Measurements from ENCODE around the gene OBSCN.

Gene OBSCN

GRCh38 chr1:228313536-228314277 is 105.9 kb downstream of the OBSCN start:
- in situ Hi-C loops (cut with HindIII; ENCODE audit: low sequenced_read_pairs): no loop called here

GRCh38 chr1:228314315-228314657 is 106.4 kb downstream of the OBSCN start:
- in situ Hi-C loops (cut with HindIII; ENCODE audit: low sequenced_read_pairs): no loop called here

- in situ Hi-C loops (cut with HindIII; ENCODE audit: low sequenced_read_pairs): no loop called here
These were observed 107.0 kb downstream of the OBSCN start for GRCh38 chr1:228314658-228315483.

GRCh38 chr1:228315484-228315944 is 107.7 kb downstream of the OBSCN start:
- in situ Hi-C loops (cut with HindIII; ENCODE audit: low sequenced_read_pairs): no loop called here

- in situ Hi-C loops (cut with HindIII; ENCODE audit: low sequenced_read_pairs): no loop called here
These were observed 108.2 kb downstream of the OBSCN start for GRCh38 chr1:228315945-228316588.

GRCh38 chr1:228316589-228317387 is 108.9 kb downstream of the OBSCN start:
- in situ Hi-C loops (cut with HindIII; ENCODE audit: low sequenced_read_pairs): no loop called here

- in situ Hi-C loops (cut with HindIII; ENCODE audit: low sequenced_read_pairs): no loop called here
These were observed 109.6 kb downstream of the OBSCN start for GRCh38 chr1:228317411-228317828.

- in situ Hi-C loops (cut with HindIII; ENCODE audit: low sequenced_read_pairs): no loop called here
These were observed 110.3 kb downstream of the OBSCN start for GRCh38 chr1:228317891-228318810.

- in situ Hi-C loops (cut with HindIII; ENCODE audit: low sequenced_read_pairs): no loop called here
These were observed 111.0 kb downstream of the OBSCN start for GRCh38 chr1:228318823-228319241.

- in situ Hi-C loops (cut with HindIII; ENCODE audit: low sequenced_read_pairs): no loop called here
These were observed 111.7 kb downstream of the OBSCN start for GRCh38 chr1:228319352-228320088.

GRCh38 chr1:228320394-228320793 is 112.5 kb downstream of the OBSCN start:
- in situ Hi-C loops (cut with HindIII; ENCODE audit: low sequenced_read_pairs): no loop called here

GRCh38 chr1:228321435-228321834 is 113.6 kb downstream of the OBSCN start:
- in situ Hi-C loops (cut with HindIII; ENCODE audit: low sequenced_read_pairs): no loop called here

GRCh38 chr1:228321895-228322294 is 114.1 kb downstream of the OBSCN start:
- in situ Hi-C loops (cut with HindIII; ENCODE audit: low sequenced_read_pairs): no loop called here

- in situ Hi-C loops (cut with HindIII; ENCODE audit: low sequenced_read_pairs): no loop called here
These were observed 115.6 kb downstream of the OBSCN start for GRCh38 chr1:228323401-228323800.

- in situ Hi-C loops (cut with HindIII; ENCODE audit: low sequenced_read_pairs): no loop called here
These were observed 117.4 kb downstream of the OBSCN start for GRCh38 chr1:228325267-228325666.

- in situ Hi-C loops (cut with HindIII; ENCODE audit: low sequenced_read_pairs): no loop called here
These were observed 122.0 kb downstream of the OBSCN start for GRCh38 chr1:228329887-228330286.

GRCh38 chr1:228332797-228333738 is 125.2 kb downstream of the OBSCN start:
- in situ Hi-C loops (cut with HindIII; ENCODE audit: low sequenced_read_pairs): no loop called here

GRCh38 chr1:228333739-228334115 is 125.9 kb downstream of the OBSCN start:
- in situ Hi-C loops (cut with HindIII; ENCODE audit: low sequenced_read_pairs): no loop called here
